Prostate gland (tissue), 2 donors: ENCODE data around the gene POLR1C. TPM values are rescaled to one million over a fixed set of nuclear protein-coding genes. Genes with fewer than 3 reads are reported as not detected.
A peak's percentile ranks its signal among the peaks of the same experiment; 100 is the strongest.

Experiments used
- DNase-seq: peaks from one replicate; pipeline ENCODE4 v3.0.0-alpha.2; 2019; ENCODE audit warnings: low spot score
- H3K27ac ChIP-seq, 2 donors: fragments of 200-600 bp; sonication (generic); 2 replicates each; pipeline ENCODE4 v1.5.1; 2017 to 2019
- H3K27me3 ChIP-seq: fragments of 200-600 bp; sonication (generic); replicated peaks from 2 replicates; pipeline ENCODE4 v1.5.1; 2019; ENCODE audit not compliant: insufficient read depth
- H3K36me3 ChIP-seq, 2 donors: fragments of 200-600 bp; sonication (generic); 1 replicate in 1 of 2; 2 replicates in 1 of 2; pipeline versions ENCODE4 v1.5.1 to v1.8.1; 2017 to 2019
- H3K4me1 ChIP-seq: fragments of 200-600 bp; sonication (generic); replicated peaks from 2 replicates; pipeline ENCODE4 v1.5.1; 2019
- H3K4me3 ChIP-seq, 2 donors: fragments of 200-600 bp; sonication (generic); 2 replicates each; pipeline ENCODE4 v1.5.1; 2017 to 2019
- H3K9me3 ChIP-seq: fragments of 200-600 bp; sonication (generic); 2 replicates; pipeline ENCODE4 v1.5.1; 2017
- POLR2A ChIP-seq: fragments of 450-650 bp; IDR thresholded peaks from one replicate; pipeline ENCODE4 v1.6.1; 2016; ENCODE audit warnings: antibody characterized with exemption, mild to moderate bottlenecking
- POLR2AphosphoS5 ChIP-seq: sonication (generic); formaldehyde crosslinking; IDR thresholded peaks from one replicate; pipeline ENCODE4 v1.6.1; 2017; ENCODE audit warnings: antibody characterized with exemption
- WGBS: methylation state at CpG from one replicate; pipeline ENCODE4 v1.1.5; 2018; 5-methylcytosine and 5-hydroxymethylcytosine counted together
- intact Hi-C: fragments of 100-400 bp; cut with DNase I; formaldehyde crosslinking; loops from one replicate; pipeline ENCODE4 v1.14.2; 2022
- small RNA-seq, 2 donors: library from RNA; depleted of rRNA; stranded (forward); fragments of <200 nt; gene quantifications; one replicate each; pipeline ENCODE3, GENCODE V24; 2016
- total RNA-seq, 2 donors: library from RNA; depleted of rRNA; stranded (reverse); fragments of >200 nt; gene quantifications; one replicate each; pipeline ENCODE4 v1.1.0, GENCODE V29; 2016
- TF ChIP-seq, protein P1 (sequence below), 4 experiments: fragments of 200-600 bp in 2 of 4; fragments of 450-650 bp in 2 of 4; sonication (generic) in 2 of 4; IDR thresholded peaks; 1 replicate in 3 of 4; 2 replicates in 1 of 4; pipeline ENCODE4 v1.5.1; 2016 to 2019; ENCODE audit warnings: antibody characterized with exemption in 4 of 4, mild to moderate bottlenecking in 2 of 4, moderate library complexity in 2 of 4

Gene POLR1C
- total RNA-seq, 2 donors from 2014 or later, result 24.4 to 37.2 TPM

- no peak overlapping the region for H3K27ac ChIP-seq
- no peak overlapping the region for H3K4me3 ChIP-seq
- DNase-seq, result no peak
- no peaks in the 10 kb centered on the region for H3K27me3 ChIP-seq
- no peak for TF ChIP-seq POLR2AphosphoS5
- TF ChIP-seq POLR2A, result no peak
- TF ChIP-seq, protein P1, sequence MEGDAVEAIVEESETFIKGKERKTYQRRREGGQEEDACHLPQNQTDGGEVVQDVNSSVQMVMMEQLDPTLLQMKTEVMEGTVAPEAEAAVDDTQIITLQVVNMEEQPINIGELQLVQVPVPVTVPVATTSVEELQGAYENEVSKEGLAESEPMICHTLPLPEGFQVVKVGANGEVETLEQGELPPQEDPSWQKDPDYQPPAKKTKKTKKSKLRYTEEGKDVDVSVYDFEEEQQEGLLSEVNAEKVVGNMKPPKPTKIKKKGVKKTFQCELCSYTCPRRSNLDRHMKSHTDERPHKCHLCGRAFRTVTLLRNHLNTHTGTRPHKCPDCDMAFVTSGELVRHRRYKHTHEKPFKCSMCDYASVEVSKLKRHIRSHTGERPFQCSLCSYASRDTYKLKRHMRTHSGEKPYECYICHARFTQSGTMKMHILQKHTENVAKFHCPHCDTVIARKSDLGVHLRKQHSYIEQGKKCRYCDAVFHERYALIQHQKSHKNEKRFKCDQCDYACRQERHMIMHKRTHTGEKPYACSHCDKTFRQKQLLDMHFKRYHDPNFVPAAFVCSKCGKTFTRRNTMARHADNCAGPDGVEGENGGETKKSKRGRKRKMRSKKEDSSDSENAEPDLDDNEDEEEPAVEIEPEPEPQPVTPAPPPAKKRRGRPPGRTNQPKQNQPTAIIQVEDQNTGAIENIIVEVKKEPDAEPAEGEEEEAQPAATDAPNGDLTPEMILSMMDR (IDR thresholded peaks at IDR 0.05), result no peak
- intact Hi-C loops, result no loop called here
- no peaks in the 10 kb centered on the region for H3K9me3 ChIP-seq
- H3K36me3 ChIP-seq, result peaks cover 6 to 11% of the 10 kb centered on the region in 2 donors
- H3K4me1 ChIP-seq, result no peaks in the 10 kb centered on the region
These were observed 42.4 kb downstream of the POLR1C start for GRCh38 chr6:43559328-43559727.

- DNase-seq, result no peak
- H3K4me3 ChIP-seq, result no peak overlapping the region
- 66% methylated on average over 5 of the region's 5 CpGs for WGBS
- intact Hi-C loops, result no loop called here
- no peak overlapping the region for H3K27ac ChIP-seq
- no peaks in the 10 kb centered on the region for H3K9me3 ChIP-seq
- peak; percentile 20 for TF ChIP-seq POLR2AphosphoS5
- no peak for TF ChIP-seq POLR2A
- H3K27me3 ChIP-seq, result no peaks in the 10 kb centered on the region
- H3K4me1 ChIP-seq, result no peaks in the 10 kb centered on the region
- H3K36me3 ChIP-seq, result peaks cover 0 to 8% of the 10 kb centered on the region in 2 donors
These were observed 54.1 kb downstream of the POLR1C start for GRCh38 chr6:43570876-43571441.

Small RNAs within 50 kb of the gene (small RNA-seq; reads per million reads assigned to genes)
- gene RF00426 (0 reads per million in 2 donors), gene RNU6-1113P (0 reads per million in 2 donors)

Other genes with a start within 250 kb of the POLR1C start
- gene SLC22A7, start 218.8 kb upstream of the POLR1C start, total RNA-seq, result not detected
- gene CRIP3, start 208.3 kb upstream of the POLR1C start, total RNA-seq, result 1 to 10 TPM in 1 of 2 donors, under 1 TPM in 1; 0.55 to 7.3 TPM
- 10 to 100 TPM; 15.1 to 41.6 TPM for gene ZNF318, start 147.4 kb upstream of the POLR1C start, total RNA-seq
- gene ABCC10, start 89.5 kb upstream of the POLR1C start, total RNA-seq, result 10 to 100 TPM; 18.0 to 38.1 TPM
- 10 to 100 TPM; 13.5 to 46.1 TPM for gene DLK2, start 61.5 kb upstream of the POLR1C start, total RNA-seq
- gene TJAP1, start 39.5 kb upstream of the POLR1C start, total RNA-seq, result 10 to 100 TPM; 29.1 to 51.6 TPM
- gene LRRC73, start 6.7 kb upstream of the POLR1C start, total RNA-seq, result 1 to 10 TPM in 1 of 2 donors, under 1 TPM in 1; 0.68 to 4.0 TPM
- 100 to 1,000 TPM; 162 to 180 TPM for gene YIPF3, start 163 bp upstream of the POLR1C start, total RNA-seq
- gene XPO5, start 58.9 kb downstream of the POLR1C start, total RNA-seq, result 10 to 100 TPM; 17.9 to 33.3 TPM
- 10 to 100 TPM in 1 of 2 donors, 1 to 10 TPM in 1; 9.2 to 11.8 TPM for gene POLH, start 59.1 kb downstream of the POLR1C start, total RNA-seq
- gene GTPBP2, start 112.2 kb downstream of the POLR1C start, total RNA-seq, result 10 to 100 TPM; 22.4 to 54.9 TPM
- gene MAD2L1BP, start 118.8 kb downstream of the POLR1C start, total RNA-seq, result 10 to 100 TPM; 24.9 to 46.8 TPM
- 1 to 10 TPM in 1 of 2 donors, under 1 TPM in 1; 0.23 to 1.9 TPM for gene RSPH9, start 127.9 kb downstream of the POLR1C start, total RNA-seq
- gene MRPS18A, start 170.7 kb downstream of the POLR1C start, total RNA-seq, result 10 to 100 TPM; 56.6 to 56.9 TPM